K562 (cell line): ENCODE data around the gene TMEM87B. TPM values are rescaled to one million over a fixed set of nuclear protein-coding genes. Genes with fewer than 3 reads are reported as not detected.
A peak's percentile ranks its signal among the peaks of the same experiment; 100 is the strongest.

Experiments
- ATAC-seq: fragments of 200-7000 bp; cut with Tn5 transposase; 3 replicates; pipeline ENCODE4 v1.9.1; 2020; ENCODE audit warnings: moderate library complexity
- BruUV-seq: library from RNA; stranded (reverse); fragments of 400-500 nt; replicated peaks from 2 replicates; lab custom pipeline; 2021; lab: Mats Ljungman, UMichigan
- CTCF ChIA-PET: fragments of 300-600 bp; formaldehyde crosslinking; extraction: SDS; loops from one replicate; lab custom pipeline; 2021; ENCODE audit warnings: low intra/inter-chr PET ratio; lab: Yijun Ruan, JAX
- POLR2A ChIA-PET: fragments of 300-600, 350-650 bp; sonication (Branson Sonifier 250); formaldehyde crosslinking; extraction: SDS; loops from one replicate; lab custom pipeline; 2021; ENCODE audit warnings: antibody characterized with exemption, inconsistent platforms; lab: Yijun Ruan, JAX
- DNase-seq, 4 experiments: peaks; one replicate each; pipeline versions ENCODE4 v3.0.0 to v3.0.0-alpha.2; 2011 to 2018; ENCODE audit warnings: low spot score in 3 of 4, mixed read lengths in 3 of 4; ENCODE audit errors: extremely low read depth in 1 of 4
- FAIRE-seq: peaks from 2 replicates; lab custom pipeline; 2011; peaks lifted over from hg19 to GRCh38; lab: Jason Lieb, UNC
- H2AFZ ChIP-seq: 2 replicates; pipeline ENCODE4 v1.6.0; 2011; ENCODE audit warnings: low read depth, low read length, control low read depth, inconsistent platforms
- H3K27ac ChIP-seq: fragments of 200-600 bp; 3 replicates; pipeline ENCODE4 v1.8.0; 2011; ENCODE audit warnings: low read depth, mild to moderate bottlenecking, control low read depth, inconsistent platforms, low read length, moderate library complexity, mixed read lengths; ENCODE audit errors: extremely low read depth
- H3K27me3 ChIP-seq, 2 experiments: fragments of 300-600 bp in 1 of 2; 2 replicates in 1 of 2; 3 replicates in 1 of 2; pipeline versions ENCODE4 v1.6.0 to v1.8.0; 2011; ENCODE audit warnings: inconsistent platforms in 2 of 2, low read length in 2 of 2, mild to moderate bottlenecking in 1 of 2, mixed read lengths in 1 of 2, moderate library complexity in 1 of 2; ENCODE audit not compliant: control insufficient read depth in 2 of 2, insufficient read depth in 2 of 2
- H3K36me3 ChIP-seq: fragments of 300-600 bp; 3 replicates; pipeline ENCODE4 v1.8.0; 2011; ENCODE audit warnings: mild to moderate bottlenecking, low read length, inconsistent platforms; ENCODE audit not compliant: control insufficient read depth, insufficient read depth
- H3K4me1 ChIP-seq, 2 experiments: fragments of 200-600 bp in 1 of 2; replicated peaks in 1 of 2; 2 replicates in 1 of 2; 3 replicates in 1 of 2; pipeline versions ENCODE4 v1.5.1 to v1.8.0; 2011; ENCODE audit warnings: inconsistent platforms in 2 of 2, low read length in 2 of 2, mild to moderate bottlenecking in 1 of 2, mixed read lengths in 1 of 2, moderate library complexity in 1 of 2; ENCODE audit not compliant: control insufficient read depth in 2 of 2, insufficient read depth in 2 of 2
- H3K4me2 ChIP-seq: 2 replicates; pipeline ENCODE4 v1.6.1; 2011; ENCODE audit warnings: low read length, control low read depth, inconsistent platforms, mixed read lengths; ENCODE audit not compliant: insufficient read depth
- H3K4me3 ChIP-seq: fragments of 200-600 bp; sonication (generic), shearing (Covaris generic); 2 replicates; pipeline ENCODE4 v1.5.1; 2016; ENCODE audit warnings: control low read depth, inconsistent platforms
- H3K79me2 ChIP-seq: fragments of 200-600 bp; 3 replicates; pipeline ENCODE4 v1.8.0; 2011; ENCODE audit warnings: low read length, inconsistent platforms; ENCODE audit not compliant: control insufficient read depth, insufficient read depth
- H3K9ac ChIP-seq, 2 experiments: 2 replicates each; pipeline versions ENCODE4 v1.6.0 to v1.6.1; 2011; ENCODE audit warnings: low read depth in 2 of 2, low read length in 2 of 2, control low read depth in 1 of 2, inconsistent platforms in 1 of 2, mild to moderate bottlenecking in 1 of 2, mixed read lengths in 1 of 2; ENCODE audit not compliant: insufficient read depth in 1 of 2
- H3K9me1 ChIP-seq: one replicate; pipeline ENCODE4 v1.6.0; 2011; ENCODE audit warnings: inconsistent platforms, mild to moderate bottlenecking, low read length, moderate library complexity; ENCODE audit not compliant: control insufficient read depth, insufficient read depth
- H3K9me3 ChIP-seq: replicated peaks from 2 replicates; pipeline ENCODE4 v1.5.1; 2011; ENCODE audit warnings: low read depth, low read length, inconsistent platforms; ENCODE audit not compliant: control insufficient read depth, insufficient read depth
- H4K20me1 ChIP-seq: replicated peaks from 2 replicates; pipeline ENCODE4 v1.6.1; 2011; ENCODE audit warnings: low read length, inconsistent platforms, mixed read lengths; ENCODE audit not compliant: control insufficient read depth, insufficient read depth
- NCOA2 ChIP-seq, 2 experiments: fragments of 450-650 bp; IDR thresholded peaks; 2 replicates each; pipeline ENCODE4 v1.6.1; 2018; ENCODE audit warnings: mild to moderate bottlenecking in 2 of 2, moderate library complexity in 1 of 2; ENCODE audit not compliant: partially characterized antibody in 2 of 2
- NCOR1 ChIP-seq: fragments of 450-650 bp; IDR thresholded peaks from 2 replicates; pipeline ENCODE4 v1.6.1; 2016; ENCODE audit warnings: mild to moderate bottlenecking, moderate library complexity
- NFIC ChIP-seq: fragments of 450-650 bp; IDR thresholded peaks from 2 replicates; pipeline ENCODE4 v1.6.1; 2017; ENCODE audit warnings: mild to moderate bottlenecking, inconsistent platforms
- SMAD2 ChIP-seq: fragments of 150-350 bp; IDR thresholded peaks from 2 replicates; pipeline ENCODE4 v1.6.1; 2014; ENCODE audit warnings: low read depth, mild to moderate bottlenecking, low read length
- SREBF1 ChIP-seq: fragments of 150-350 bp; IDR thresholded peaks from 2 replicates; pipeline ENCODE4 v1.6.1; 2014; ENCODE audit warnings: antibody characterized with exemption, low read depth, low read length, borderline replicate concordance
- ZBTB33 ChIP-seq: sonication (generic); formaldehyde crosslinking; IDR thresholded peaks from 2 replicates; pipeline ENCODE4 v1.8.1; 2023; ENCODE audit warnings: mild to moderate bottlenecking, missing genetic modification reagents
- ZNF24 ChIP-seq: fragments of 450-650 bp; IDR thresholded peaks from 2 replicates; pipeline ENCODE4 v1.6.1; 2016
- WGBS: fragments of 100-300 bp; shearing (Covaris generic); methylation state at CpG from one replicate; pipeline ENCODE4 v1.1.6; 2016; ENCODE audit warnings: low coverage, mixed read lengths; ENCODE audit not compliant: insufficient coverage; ENCODE audit errors: missing lambda C conversion rate; 5-methylcytosine and 5-hydroxymethylcytosine counted together
- in situ Hi-C: fragments of 300-500 bp; cut with MboI; formaldehyde crosslinking; loops from 4 replicates; pipeline ENCODE4 v1.15.0; 2018; ENCODE audit warnings: inconsistent platforms, mixed read lengths
- intact Hi-C: fragments of 100-400 bp; cut with micrococcal nuclease; formaldehyde crosslinking; loops from 2 replicates; pipeline ENCODE4 v1.14.2; 2022
- polyA plus RNA-seq, 8 experiments: library from polyadenylated mRNA; depleted of rRNA in 4 of 8; stranded (reverse) in 5 of 8; unstranded in 3 of 8; fragments of >200 nt; fragmentation: Nextera tagmentation in 2 of 8; fragmentation: Illumina TruSeq in 1 of 8; extraction: Ambion mirVana in 2 of 8; extraction: Trizol in 1 of 8; gene quantifications; 2 replicates each; pipeline versions ENCODE4 v1.2.1 to v1.2.3, GENCODE V29; 2011 to 2014; ENCODE audit warnings: inconsistent platforms in 1 of 8, missing spikeins in 1 of 8
- total RNA-seq, 7 experiments: library from RNA; depleted of rRNA in 6 of 7; stranded (reverse); fragments of >200 nt in 6 of 7; fragmentation: Illumina TruSeq in 2 of 7; extraction: Trizol in 2 of 7; gene quantifications; 2 replicates each; pipeline versions ENCODE4 v1.2.1 to v1.2.3, GENCODE V29; 2011 to 2021; ENCODE audit warnings: low replicate concordance in 1 of 7
- TF ChIP-seq, protein P1 (sequence below): fragments of 250-450 bp; sonication (Bioruptor Pico); IDR thresholded peaks from 2 replicates; pipeline ENCODE4 v1.5.0; 2021
- TF ChIP-seq, protein P2 (sequence below), 2 experiments: fragments of 450-650 bp; conservative IDR thresholded peaks; 2 replicates each; pipeline ENCODE4 v1.6.1; 2017; ENCODE audit warnings: mild to moderate bottlenecking in 2 of 2, moderate library complexity in 2 of 2

Gene TMEM87B
- total and polyA plus RNA-seq, 9 of the 15 experiments (the other 6 are each of a cell fraction or from before 2014, with no cell fraction given) = 3.7 to 17.1 (median 11.0) TPM

GRCh38 chr2:112021290-112021689 lies 33.8 kb upstream of the TMEM87B start:
- no peak for FAIRE-seq
- CTCF ChIA-PET = no interaction called here

More at GRCh38 chr2:112021290-112021689, 33.8 kb upstream of the TMEM87B start:
- 59% methylated on average over 10 of the region's 10 CpGs for WGBS
- Histone ChIP-seq H3K4me2 (no peak overlapping the region; the same call in 1 of the 2 replicates), H3K36me3 (no peaks in the 10 kb centered on the region), H3K9me3 (no peaks in the 10 kb centered on the region), H3K4me3 (no peak overlapping the region), H2AFZ (no peak overlapping the region), H3K4me1 (peaks cover 13 to 25% of the 10 kb centered on the region in 2 experiments; a peak in 4 of 5 replicates), H4K20me1 (no peaks in the 10 kb centered on the region), H3K27ac (no peak overlapping the region; the same call in 2 of the 3 replicates), H3K9ac (no peak overlapping the region), H3K27me3 (no peaks in the 10 kb centered on the region; a peak in 1 of 5 replicates), H3K9me1 (no peaks in the 10 kb centered on the region), H3K79me2 (no peaks in the 10 kb centered on the region)
- intact Hi-C loops = no loop called here
- in situ Hi-C loops = no loop called here
- BruUV-seq = no TSS peak
- DNase-seq (no peak), ATAC-seq (no peak)
- POLR2A ChIA-PET = no interaction called here
- TF ChIP-seq ZNF24 (no peak), NCOR1 (no peak), SMAD2 (no peak), ZBTB33 (CRISPR knock-in tag) (peak; percentile 98), NCOA2 (IDR thresholded peaks at IDR 0.05; ENCODE audit: partially characterized antibody in 2 of 2) (no peak), SREBF1 (no peak), NFIC (no peak)
- TF ChIP-seq, protein P1, sequence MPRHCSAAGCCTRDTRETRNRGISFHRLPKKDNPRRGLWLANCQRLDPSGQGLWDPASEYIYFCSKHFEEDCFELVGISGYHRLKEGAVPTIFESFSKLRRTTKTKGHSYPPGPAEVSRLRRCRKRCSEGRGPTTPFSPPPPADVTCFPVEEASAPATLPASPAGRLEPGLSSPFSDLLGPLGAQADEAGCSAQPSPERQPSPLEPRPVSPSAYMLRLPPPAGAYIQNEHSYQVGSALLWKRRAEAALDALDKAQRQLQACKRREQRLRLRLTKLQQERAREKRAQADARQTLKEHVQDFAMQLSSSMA = no peak
- TF ChIP-seq, protein P2, sequence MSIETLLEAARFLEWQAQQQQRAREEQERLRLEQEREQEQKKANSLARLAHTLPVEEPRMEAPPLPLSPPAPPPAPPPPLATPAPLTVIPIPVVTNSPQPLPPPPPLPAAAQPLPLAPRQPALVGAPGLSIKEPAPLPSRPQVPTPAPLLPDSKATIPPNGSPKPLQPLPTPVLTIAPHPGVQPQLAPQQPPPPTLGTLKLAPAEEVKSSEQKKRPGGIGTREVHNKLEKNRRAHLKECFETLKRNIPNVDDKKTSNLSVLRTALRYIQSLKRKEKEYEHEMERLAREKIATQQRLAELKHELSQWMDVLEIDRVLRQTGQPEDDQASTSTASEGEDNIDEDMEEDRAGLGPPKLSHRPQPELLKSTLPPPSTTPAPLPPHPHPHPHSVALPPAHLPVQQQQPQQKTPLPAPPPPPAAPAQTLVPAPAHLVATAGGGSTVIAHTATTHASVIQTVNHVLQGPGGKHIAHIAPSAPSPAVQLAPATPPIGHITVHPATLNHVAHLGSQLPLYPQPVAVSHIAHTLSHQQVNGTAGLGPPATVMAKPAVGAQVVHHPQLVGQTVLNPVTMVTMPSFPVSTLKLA (conservative IDR thresholded peaks at IDR 0.05) = 0 out of 4 replicates have a peak, but pooled peaks of 1 of the 2 experiments have one; percentile 4
